HEK293 (cell line): ENCODE results near the gene ADRM1.

Experiments
- AEBP2 ChIP-seq: fragments of 450-650 bp; formaldehyde crosslinking; IDR thresholded peaks from 2 replicates; pipeline ENCODE4 v1.5.1; 2016; ENCODE audit warnings: missing biosample characterization, missing genetic modification characterization, borderline replicate concordance
- BCL11A ChIP-seq: fragments of 450-650 bp; formaldehyde crosslinking; IDR thresholded peaks from 2 replicates; pipeline ENCODE4 v1.5.1; 2016; ENCODE audit warnings: low read depth, missing biosample characterization, missing genetic modification characterization
- FEZF1 ChIP-seq: fragments of 450-650 bp; formaldehyde crosslinking; IDR thresholded peaks from 2 replicates; pipeline ENCODE4 v1.5.1; 2016; ENCODE audit warnings: missing biosample characterization, missing genetic modification characterization
- GFI1B ChIP-seq: fragments of 450-650 bp; formaldehyde crosslinking; IDR thresholded peaks from 2 replicates; pipeline ENCODE4 v1.5.1; 2016; ENCODE audit warnings: missing biosample characterization, missing genetic modification characterization
- GLI4 ChIP-seq: fragments of 450-650 bp; formaldehyde crosslinking; IDR thresholded peaks from 2 replicates; pipeline ENCODE4 v1.5.1; 2016; ENCODE audit warnings: missing biosample characterization, missing genetic modification characterization
- MYNN ChIP-seq: fragments of 450-650 bp; formaldehyde crosslinking; IDR thresholded peaks from 2 replicates; pipeline ENCODE4 v1.5.1; 2016; ENCODE audit warnings: missing biosample characterization, missing genetic modification characterization, borderline replicate concordance
- MZF1 ChIP-seq: fragments of 450-650 bp; formaldehyde crosslinking; IDR thresholded peaks from 2 replicates; pipeline ENCODE4 v1.5.1; 2017; ENCODE audit warnings: missing biosample characterization, missing genetic modification characterization, borderline replicate concordance
- REST ChIP-seq: fragments of 450-650 bp; formaldehyde crosslinking; IDR thresholded peaks from 2 replicates; pipeline ENCODE4 v1.5.1; 2016; ENCODE audit warnings: missing biosample characterization, missing genetic modification characterization
- ZBTB17 ChIP-seq: fragments of 450-650 bp; formaldehyde crosslinking; IDR thresholded peaks from 2 replicates; pipeline ENCODE4 v1.5.1; 2016; ENCODE audit warnings: missing biosample characterization, missing genetic modification characterization
- ZBTB26 ChIP-seq: fragments of 450-650 bp; formaldehyde crosslinking; optimal IDR thresholded peaks from 2 replicates; pipeline ENCODE3; 2016; ENCODE audit warnings: missing biosample characterization, mild to moderate bottlenecking, missing genetic modification characterization
- ZBTB48 ChIP-seq: fragments of 450-650 bp; formaldehyde crosslinking; IDR thresholded peaks from 2 replicates; pipeline ENCODE4 v1.5.1; 2016; ENCODE audit warnings: missing biosample characterization, missing genetic modification characterization
- ZBTB7A ChIP-seq: fragments of 450-650 bp; formaldehyde crosslinking; IDR thresholded peaks from 2 replicates; pipeline ENCODE4 v1.5.1; 2016; ENCODE audit warnings: low read depth, missing biosample characterization, missing genetic modification characterization
- ZFP41 ChIP-seq: fragments of 450-650 bp; formaldehyde crosslinking; IDR thresholded peaks from 2 replicates; pipeline ENCODE4 v1.5.1; 2016; ENCODE audit warnings: missing biosample characterization, missing genetic modification characterization, borderline replicate concordance
- ZFP69B ChIP-seq: fragments of 450-650 bp; formaldehyde crosslinking; IDR thresholded peaks from 2 replicates; pipeline ENCODE4 v1.5.1; 2016; ENCODE audit warnings: missing biosample characterization, missing genetic modification characterization
- ZNF112 ChIP-seq: fragments of 450-650 bp; formaldehyde crosslinking; IDR thresholded peaks from 2 replicates; pipeline ENCODE4 v1.5.0; 2017; ENCODE audit warnings: missing biosample characterization, missing genetic modification characterization
- ZNF148 ChIP-seq: fragments of 450-650 bp; formaldehyde crosslinking; IDR thresholded peaks from 2 replicates; pipeline ENCODE4 v1.5.0; 2017; ENCODE audit warnings: missing biosample characterization, missing genetic modification characterization, borderline replicate concordance
- ZNF157 ChIP-seq: fragments of 450-650 bp; formaldehyde crosslinking; IDR thresholded peaks from 2 replicates; pipeline ENCODE4 v1.5.1; 2016; ENCODE audit warnings: missing biosample characterization, missing genetic modification characterization
- ZNF175 ChIP-seq: fragments of 450-650 bp; formaldehyde crosslinking; IDR thresholded peaks from 2 replicates; pipeline ENCODE4 v1.5.1; 2016; ENCODE audit warnings: missing biosample characterization, missing genetic modification characterization
- ZNF202 ChIP-seq: fragments of 450-650 bp; formaldehyde crosslinking; IDR thresholded peaks from 2 replicates; pipeline ENCODE4 v1.5.1; 2016; ENCODE audit warnings: missing biosample characterization, missing genetic modification characterization, borderline replicate concordance
- ZNF354C ChIP-seq: fragments of 450-650 bp; formaldehyde crosslinking; IDR thresholded peaks from 2 replicates; pipeline ENCODE4 v1.5.1; 2016; ENCODE audit warnings: missing biosample characterization, missing genetic modification characterization, low read depth, borderline replicate concordance
- ZNF416 ChIP-seq: fragments of 450-650 bp; formaldehyde crosslinking; IDR thresholded peaks from 2 replicates; pipeline ENCODE4 v1.5.1; 2016; ENCODE audit warnings: missing biosample characterization, missing genetic modification characterization
- ZNF501 ChIP-seq: fragments of 450-650 bp; formaldehyde crosslinking; IDR thresholded peaks from 2 replicates; pipeline ENCODE4 v1.5.1; 2016; ENCODE audit warnings: missing biosample characterization, missing genetic modification characterization
- ZNF548 ChIP-seq: fragments of 450-650 bp; formaldehyde crosslinking; IDR thresholded peaks from 2 replicates; pipeline ENCODE4 v1.5.1; 2016; ENCODE audit warnings: missing biosample characterization, missing genetic modification characterization
- ZNF580 ChIP-seq: fragments of 450-650 bp; formaldehyde crosslinking; IDR thresholded peaks from 2 replicates; pipeline ENCODE4 v1.5.1; 2016; ENCODE audit warnings: missing biosample characterization, missing genetic modification characterization
- ZNF629 ChIP-seq: fragments of 450-650 bp; formaldehyde crosslinking; IDR thresholded peaks from 2 replicates; pipeline ENCODE4 v1.5.1; 2017; ENCODE audit warnings: missing biosample characterization, missing genetic modification characterization
- ZNF664 ChIP-seq: fragments of 450-650 bp; formaldehyde crosslinking; IDR thresholded peaks from 2 replicates; pipeline ENCODE4 v1.5.1; 2016; ENCODE audit warnings: missing biosample characterization, missing genetic modification characterization
- ZNF704 ChIP-seq: fragments of 450-650 bp; formaldehyde crosslinking; IDR thresholded peaks from 2 replicates; pipeline ENCODE4 v1.5.1; 2016; ENCODE audit warnings: missing biosample characterization, missing genetic modification characterization
- ZNF777 ChIP-seq: fragments of 450-650 bp; formaldehyde crosslinking; IDR thresholded peaks from 2 replicates; pipeline ENCODE4 v1.5.1; 2017; ENCODE audit warnings: missing biosample characterization, missing genetic modification characterization, borderline replicate concordance
- ZNF830 ChIP-seq: fragments of 450-650 bp; IDR thresholded peaks from 2 replicates; pipeline ENCODE4 v1.5.0; 2018; ENCODE audit warnings: missing biosample characterization, missing genetic modification characterization, low read depth, mild to moderate bottlenecking, moderate library complexity

The ADRM1 gene

GRCh38 chr20:62350098-62350628 lies 47.4 kb downstream of the ADRM1 start (continued):
- no peak for TF ChIP-seq AEBP2 (tag by site-specific recombination)
- no peak for TF ChIP-seq ZNF501 (tag by site-specific recombination)
- TF ChIP-seq GFI1B: no peak
- TF ChIP-seq ZNF580 (tag by site-specific recombination): no peak
- TF ChIP-seq MYNN (tag by site-specific recombination): no peak
- no peak for TF ChIP-seq ZNF416
- no peak for TF ChIP-seq ZBTB26 (tag by site-specific recombination)
- no peak for TF ChIP-seq GLI4
- no peak for TF ChIP-seq ZNF777
- no peak for TF ChIP-seq ZNF112 (tag by site-specific recombination)
- TF ChIP-seq ZBTB17 (tag by site-specific recombination): no peak
- no peak for TF ChIP-seq ZNF354C (tag by site-specific recombination)
- no peak for TF ChIP-seq ZBTB48 (tag by site-specific recombination)
- TF ChIP-seq ZNF704 (tag by site-specific recombination): no peak
- TF ChIP-seq ZNF629: 0 out of 2 replicates have a peak, but pooled peaks have one; percentile 19
- no peak for TF ChIP-seq ZBTB7A (tag by site-specific recombination)
- no peak for TF ChIP-seq REST (tag by site-specific recombination)
- no peak for TF ChIP-seq ZNF830 (tag by site-specific recombination)
- TF ChIP-seq ZNF202: no peak
- peak; percentile 94 for TF ChIP-seq ZFP69B
- no peak for TF ChIP-seq ZNF664
- no peak for TF ChIP-seq ZFP41 (tag by site-specific recombination)
- TF ChIP-seq FEZF1 (tag by site-specific recombination): 0 out of 2 replicates have a peak, but pooled peaks have one; percentile 9
- no peak for TF ChIP-seq ZNF175 (tag by site-specific recombination)
- no peak for TF ChIP-seq ZNF157
- TF ChIP-seq ZNF548 (tag by site-specific recombination): no peak
- no peak for TF ChIP-seq BCL11A (tag by site-specific recombination)
- no peak for TF ChIP-seq ZNF148 (tag by site-specific recombination)
- TF ChIP-seq MZF1 (tag by site-specific recombination): no peak
